ENCODE measurements around the gene TBC1D1. TPM values are rescaled to one million over a fixed set of nuclear protein-coding genes. Genes with fewer than 3 reads are reported as not detected.

TBC1D1 gene
- total and polyA plus RNA-seq, 2 of the 8 experiments (the other 6 are each of a cell fraction or from before 2014, with no cell fraction given) = 96.9 to 162 TPM

DNA sequence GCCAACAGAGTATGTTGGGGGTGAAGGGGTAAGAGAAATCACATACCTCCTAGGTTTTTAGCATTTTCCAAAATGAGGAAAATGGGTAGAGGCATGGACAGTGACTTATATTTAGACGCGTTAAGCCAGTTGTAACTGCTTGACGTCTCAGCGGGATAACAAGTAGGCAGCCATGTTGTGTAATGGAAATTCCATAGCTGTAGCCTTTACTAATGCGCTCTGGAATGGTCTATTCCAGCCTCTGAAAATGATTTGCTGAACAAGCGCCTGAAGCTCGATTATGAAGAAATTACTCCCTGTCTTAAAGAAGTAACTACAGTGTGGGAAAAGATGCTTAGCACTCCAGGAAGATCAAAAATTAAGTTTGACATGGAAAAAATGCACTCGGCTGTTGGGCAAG, 204.8 kb downstream of the TBC1D1 start (continued):
- no peak for TF ChIP-seq KDM5A (IDR thresholded peaks at IDR 0.05; ENCODE audit: low read length)
